Activated T-helper 1 cell treated with anti-CD3 and anti-CD28 coated beads, Interleukin-12 subunit alpha, Interleukin-12 subunit beta, Interleukin-2, Interleukin-4 antibody, amounts not matched to agents 30 ng/mL and 10 ng/mL and 1 ng/mL, durations not matched to agents 14 hours and 24 hours and 36 hours (primary cell): ENCODE results near the gene PATZ1. TPM values are rescaled to one million over a fixed set of nuclear protein-coding genes. Genes with fewer than 3 reads are reported as not detected.

Experiments used
- DNase-seq: peaks from one replicate; pipeline ENCODE4 v3.0.0; 2021; ENCODE audit warnings: low spot score
- H3K27ac Mint-ChIP-seq: one replicate; pipeline ENCODE4 v1.8.0; 2021; ENCODE audit warnings: mild to moderate bottlenecking, mixed read lengths
- H3K27me3 Mint-ChIP-seq: one replicate; pipeline ENCODE4 v1.8.0; 2022; ENCODE audit warnings: mild to moderate bottlenecking, moderate library complexity, mixed read lengths; ENCODE audit not compliant: insufficient read depth
- H3K36me3 Mint-ChIP-seq: one replicate; pipeline ENCODE4 v1.8.0; 2021; ENCODE audit warnings: low read depth, mixed read lengths
- H3K4me1 Mint-ChIP-seq: one replicate; pipeline ENCODE4 v1.8.0; 2021; ENCODE audit warnings: low read depth, mixed read lengths
- H3K4me3 Mint-ChIP-seq: one replicate; pipeline ENCODE4 v1.8.0; 2021; ENCODE audit warnings: mild to moderate bottlenecking, moderate library complexity, mixed read lengths
- H3K9me3 Mint-ChIP-seq: one replicate; pipeline ENCODE4 v1.8.0; 2021; ENCODE audit warnings: mixed read lengths
- intact Hi-C: fragments of 100-400 bp; cut with micrococcal nuclease; formaldehyde crosslinking; loops from one replicate; pipeline ENCODE4 v1.15.1; 2024
- total RNA-seq: library from RNA; stranded (reverse); gene quantifications from 2 replicates; pipeline ENCODE4 v1.2.3, GENCODE V29; 2022

The PATZ1 gene
- total RNA-seq, 1 donor from 2014 or later, result 29.5 TPM

DNA sequence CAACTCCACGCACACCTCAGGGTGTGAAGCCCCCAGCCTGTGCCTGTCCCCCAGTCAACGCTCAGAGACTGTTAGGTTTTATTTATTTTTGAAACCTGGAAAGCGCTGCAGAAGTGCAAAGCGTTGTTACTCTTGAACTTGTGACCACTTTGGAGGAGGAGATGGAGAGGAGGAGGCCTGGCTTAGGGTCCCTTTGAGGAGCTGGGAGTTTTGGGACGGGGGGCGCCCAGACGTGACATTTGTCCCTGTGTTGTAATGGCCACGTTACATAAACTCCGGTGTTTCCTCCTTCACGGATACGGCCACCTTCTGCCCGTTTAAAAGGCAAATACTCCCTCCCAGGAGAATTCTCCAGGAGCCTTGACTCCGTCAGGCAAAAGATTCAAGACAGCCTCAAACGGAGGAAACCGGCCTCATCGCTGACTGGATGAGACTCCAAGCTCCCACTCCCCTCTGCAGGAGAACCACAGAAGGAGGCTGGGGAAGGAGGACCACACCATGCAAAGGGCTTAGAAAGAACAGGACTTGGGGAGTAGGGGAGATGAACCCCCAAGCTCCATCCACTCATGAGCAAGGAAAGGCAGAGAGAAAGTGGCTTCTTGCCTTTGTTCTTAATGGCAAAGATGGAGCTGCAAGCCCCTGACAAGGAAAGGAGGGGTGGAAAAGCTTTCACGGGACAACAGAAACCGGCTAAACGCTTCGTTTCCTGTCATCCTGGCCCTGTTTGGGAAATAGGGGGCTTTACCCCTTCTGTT, 54.5 kb downstream of the PATZ1 start:
- intact Hi-C loops, result loop anchor here (1.0 to 5.0 kb wide), 11 partner anchors 22 to 699 kb away; partner anchors contain the start of genes DRG1, LIMK2, PES1 and RNF185
- H3K4me1 Mint-ChIP-seq, result peaks cover 77% of the 10 kb centered on the region
- H3K27ac Mint-ChIP-seq, result peak overlapping the region; percentile 86
- no peaks in the 10 kb centered on the region for H3K27me3 Mint-ChIP-seq
- DNase-seq, result no peak
- no peaks in the 10 kb centered on the region for H3K9me3 Mint-ChIP-seq
- H3K36me3 Mint-ChIP-seq, result peaks cover 21% of the 10 kb centered on the region
- H3K4me3 Mint-ChIP-seq, result peak overlapping the region; percentile 89

DNA sequence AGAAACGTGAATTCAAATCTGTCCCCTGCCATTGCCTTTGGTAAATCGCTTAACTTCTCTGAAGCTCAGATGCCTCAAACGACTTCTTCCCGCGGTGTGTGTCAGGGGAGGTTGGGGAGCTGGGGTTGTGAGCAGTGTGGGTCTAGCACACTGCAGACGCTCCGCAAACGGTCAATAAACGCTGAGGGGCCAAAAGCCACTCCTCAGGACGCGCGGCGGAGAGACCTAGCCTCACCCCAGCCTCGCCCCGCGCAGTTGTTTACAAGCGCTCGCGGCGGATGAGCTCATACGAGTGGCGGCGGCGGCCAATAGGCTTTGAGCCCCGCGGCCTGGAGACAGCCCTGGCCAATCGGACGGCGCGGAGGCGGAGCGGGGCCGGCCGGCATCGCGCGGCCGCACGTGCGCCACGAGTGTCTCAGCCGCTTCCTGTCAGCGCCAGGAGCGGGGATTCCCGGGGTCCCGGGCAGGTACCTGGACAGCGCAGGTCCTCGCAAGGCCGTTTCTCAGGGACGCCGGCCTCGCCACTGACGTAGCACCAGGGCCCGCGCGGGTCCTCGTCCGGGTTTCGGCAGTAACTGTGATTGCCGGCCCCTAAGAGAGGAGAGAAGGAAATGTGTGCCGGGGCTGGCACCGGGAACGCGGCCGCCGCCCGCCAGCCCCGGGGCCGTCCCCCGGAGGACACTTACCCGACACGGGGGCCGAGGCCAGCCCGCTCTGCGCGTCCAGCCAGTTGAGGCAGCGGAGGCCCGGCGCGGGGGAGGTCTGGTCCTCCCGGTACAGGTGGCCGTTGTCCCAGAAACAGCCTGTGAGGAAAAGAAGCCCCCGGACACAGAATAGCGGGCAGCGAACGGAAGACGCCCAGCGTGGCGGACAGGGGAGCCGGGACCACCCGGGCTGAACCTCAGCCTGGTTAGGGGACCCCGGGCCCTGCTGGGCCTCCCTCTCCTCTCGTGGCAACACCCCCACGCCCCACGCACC, 55.4 kb downstream of the PATZ1 start:
- no peaks in the 10 kb centered on the region for H3K9me3 Mint-ChIP-seq
- no peaks in the 10 kb centered on the region for H3K27me3 Mint-ChIP-seq
- peaks cover 24% of the 10 kb centered on the region for H3K36me3 Mint-ChIP-seq
- DNase-seq, result peak; percentile 93
- intact Hi-C loops, result loop anchor here (1.0 to 5.0 kb wide), 7 partner anchors 39 to 698 kb away; partner anchors contain the start of gene PES1
- H3K4me3 Mint-ChIP-seq, result peak overlapping the region; percentile 96
- H3K4me1 Mint-ChIP-seq, result peaks cover 77% of the 10 kb centered on the region
- H3K27ac Mint-ChIP-seq, result peak overlapping the region; percentile 99

DNA sequence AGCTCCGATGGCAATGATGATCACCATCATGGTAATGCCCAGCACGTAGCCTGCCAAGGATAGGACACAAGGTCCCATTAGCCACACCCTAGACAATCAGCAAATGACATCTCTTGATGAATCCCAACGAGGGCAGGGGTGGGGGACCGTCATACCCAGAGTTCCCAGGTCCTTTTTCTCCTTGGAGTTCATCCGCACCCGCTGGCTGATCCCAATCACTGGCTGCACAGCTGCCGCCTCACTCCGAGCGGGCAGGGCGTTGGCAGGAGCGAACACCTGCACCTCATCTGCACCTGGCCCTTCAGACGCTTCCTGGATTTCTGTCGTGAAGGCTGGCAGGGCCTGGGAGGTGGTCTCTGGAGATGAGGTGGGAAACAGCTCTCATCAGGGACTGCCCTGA, 56.8 kb downstream of the PATZ1 start:
- Mint-ChIP-seq H3K4me1 (peaks cover 80% of the 10 kb centered on the region), H3K27ac (peak overlapping the region; percentile 99)
- intact Hi-C loops, result no loop called here

DNA sequence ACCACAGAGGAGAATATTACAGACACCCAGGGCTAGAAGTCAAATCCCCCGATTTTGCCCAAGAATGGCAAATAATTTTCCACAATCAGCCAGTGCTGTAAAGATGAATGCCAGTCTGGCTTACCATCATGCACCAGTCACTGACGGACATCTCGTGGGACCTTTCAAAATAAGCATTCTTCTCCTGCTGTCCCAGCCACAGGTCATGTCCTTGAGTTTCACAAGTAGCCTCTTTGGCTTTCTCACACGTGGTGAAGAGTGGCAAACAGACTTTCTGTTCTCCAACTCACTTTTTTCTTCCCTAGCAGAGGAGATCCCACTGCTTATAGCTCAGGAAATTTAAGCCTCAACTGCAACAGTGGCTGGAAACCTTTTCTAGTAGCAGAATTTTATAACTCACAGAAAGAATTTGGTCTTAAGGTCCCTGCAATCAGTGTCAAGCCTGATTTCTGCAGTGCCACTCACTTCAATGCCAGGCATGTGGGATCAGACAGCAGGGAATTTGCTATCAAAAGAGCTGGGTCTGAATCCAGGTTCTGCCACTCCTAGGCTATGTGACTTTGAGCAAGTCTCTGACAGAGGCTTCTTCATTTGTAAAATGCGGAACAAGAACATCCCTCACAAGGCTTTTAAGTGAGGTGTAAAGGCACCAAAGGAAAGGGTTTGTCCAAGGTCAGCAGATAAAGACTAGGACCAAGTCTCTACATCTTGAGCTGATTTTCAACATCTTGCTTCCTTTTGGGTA, 57.5 kb downstream of the PATZ1 start:
- intact Hi-C loops, result no loop called here
- Mint-ChIP-seq H3K36me3 (peaks cover 28% of the 10 kb centered on the region), H3K9me3 (no peaks in the 10 kb centered on the region), H3K27me3 (no peaks in the 10 kb centered on the region), H3K4me1 (peaks cover 75% of the 10 kb centered on the region), H3K27ac (peak overlapping the region; percentile 83), H3K4me3 (peak overlapping the region; percentile 96)
- no peak for DNase-seq

More for the DNA sequence above, 56.8 kb downstream of the PATZ1 start:
- Mint-ChIP-seq H3K36me3 (peaks cover 28% of the 10 kb centered on the region), H3K4me3 (peak overlapping the region; percentile 96), H3K27me3 (no peaks in the 10 kb centered on the region), H3K9me3 (no peaks in the 10 kb centered on the region)
- no peak for DNase-seq

DNA sequence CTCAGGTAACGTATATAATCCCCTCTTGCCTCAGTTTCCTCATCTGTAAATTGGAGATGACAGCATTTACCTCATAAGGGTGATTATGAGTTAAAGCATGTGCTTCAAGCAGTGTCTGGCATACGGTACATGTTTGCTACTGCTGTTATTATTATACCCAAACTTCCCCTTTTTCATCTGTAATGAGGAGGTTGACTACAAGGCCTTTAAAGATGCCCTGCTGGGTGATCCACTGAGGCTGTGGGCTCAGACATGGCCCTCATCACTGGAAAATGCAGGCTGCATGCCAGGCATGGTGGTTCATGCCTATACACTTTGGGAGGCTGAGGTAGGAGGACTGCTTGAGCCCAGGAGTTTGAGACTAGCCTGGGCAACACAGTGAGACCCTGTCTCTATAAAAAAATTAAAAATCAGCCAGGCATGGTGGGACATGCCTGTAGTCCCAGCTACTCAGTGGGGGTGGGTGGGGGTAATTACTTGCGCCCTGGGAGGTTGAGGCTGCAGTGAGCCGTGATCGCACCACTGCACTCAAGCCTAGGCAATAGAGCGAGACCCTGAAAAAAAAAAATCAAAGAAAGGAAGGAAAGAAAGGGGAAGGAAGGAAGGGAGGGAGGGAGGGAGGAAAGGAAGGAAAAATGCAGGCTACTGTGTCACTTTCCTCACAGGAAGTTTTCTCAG, 58.2 kb downstream of the PATZ1 start:
- no peaks in the 10 kb centered on the region for H3K27me3 Mint-ChIP-seq
- peaks cover 35% of the 10 kb centered on the region for H3K36me3 Mint-ChIP-seq
- no peaks in the 10 kb centered on the region for H3K9me3 Mint-ChIP-seq
- peak overlapping the region; percentile 78 for H3K4me3 Mint-ChIP-seq
- no peak for DNase-seq
- peak overlapping the region; percentile 85 for H3K27ac Mint-ChIP-seq
- H3K4me1 Mint-ChIP-seq, result peaks cover 75% of the 10 kb centered on the region
- intact Hi-C loops, result no loop called here

DNA sequence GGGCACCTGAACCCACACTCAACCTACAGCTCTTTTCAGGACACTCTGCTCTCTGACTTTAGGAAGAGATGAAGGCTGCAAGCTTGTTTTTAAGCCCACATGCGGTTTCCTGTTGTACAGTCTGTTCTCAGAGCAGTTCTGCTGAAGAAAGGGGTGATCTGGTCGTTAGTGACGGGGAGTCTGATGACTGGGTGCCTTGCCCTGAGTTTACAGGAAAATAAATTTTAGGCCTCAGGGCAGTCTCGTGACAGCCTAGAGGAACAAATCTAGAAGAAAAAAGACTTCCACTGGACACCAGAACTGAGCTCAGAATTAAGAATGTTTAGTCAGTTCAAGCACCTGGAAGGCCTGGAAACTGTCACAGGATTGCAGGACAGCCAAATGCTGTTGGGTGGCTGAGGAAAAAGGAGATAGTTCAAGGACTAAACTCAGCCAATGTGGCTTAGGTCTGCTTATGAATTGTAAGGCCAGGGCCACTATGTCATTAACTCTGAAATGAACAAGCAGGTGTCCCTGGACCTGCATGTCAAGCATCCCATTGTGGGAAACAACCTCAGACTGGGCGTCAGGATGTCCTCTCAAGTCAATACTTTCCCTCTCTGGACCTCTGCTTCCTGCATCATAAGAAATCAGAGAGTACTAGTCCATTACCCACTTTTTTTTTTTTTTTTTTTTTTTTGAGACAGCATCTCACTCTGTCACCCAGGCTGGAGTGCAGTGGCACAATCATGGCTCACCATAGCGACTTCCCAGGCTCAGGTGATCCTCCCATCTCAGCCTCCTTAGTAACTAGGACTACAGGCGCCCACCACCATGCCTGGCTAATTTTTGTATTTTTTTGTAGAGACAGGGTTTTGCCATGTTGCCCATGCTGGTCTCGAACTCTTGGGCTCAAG, 59.5 kb downstream of the PATZ1 start:
- peak; percentile 66 for DNase-seq
- Mint-ChIP-seq H3K36me3 (peaks cover 40% of the 10 kb centered on the region), H3K9me3 (no peaks in the 10 kb centered on the region), H3K27ac (peak overlapping the region; percentile 85), H3K27me3 (no peaks in the 10 kb centered on the region), H3K4me1 (peaks cover 70% of the 10 kb centered on the region), H3K4me3 (peak overlapping the region; percentile 43)
- intact Hi-C loops, result loop anchor here (1.0 kb wide), 2 partner anchors 38 to 74 kb away; partner anchors contain the start of gene LIMK2

DNA sequence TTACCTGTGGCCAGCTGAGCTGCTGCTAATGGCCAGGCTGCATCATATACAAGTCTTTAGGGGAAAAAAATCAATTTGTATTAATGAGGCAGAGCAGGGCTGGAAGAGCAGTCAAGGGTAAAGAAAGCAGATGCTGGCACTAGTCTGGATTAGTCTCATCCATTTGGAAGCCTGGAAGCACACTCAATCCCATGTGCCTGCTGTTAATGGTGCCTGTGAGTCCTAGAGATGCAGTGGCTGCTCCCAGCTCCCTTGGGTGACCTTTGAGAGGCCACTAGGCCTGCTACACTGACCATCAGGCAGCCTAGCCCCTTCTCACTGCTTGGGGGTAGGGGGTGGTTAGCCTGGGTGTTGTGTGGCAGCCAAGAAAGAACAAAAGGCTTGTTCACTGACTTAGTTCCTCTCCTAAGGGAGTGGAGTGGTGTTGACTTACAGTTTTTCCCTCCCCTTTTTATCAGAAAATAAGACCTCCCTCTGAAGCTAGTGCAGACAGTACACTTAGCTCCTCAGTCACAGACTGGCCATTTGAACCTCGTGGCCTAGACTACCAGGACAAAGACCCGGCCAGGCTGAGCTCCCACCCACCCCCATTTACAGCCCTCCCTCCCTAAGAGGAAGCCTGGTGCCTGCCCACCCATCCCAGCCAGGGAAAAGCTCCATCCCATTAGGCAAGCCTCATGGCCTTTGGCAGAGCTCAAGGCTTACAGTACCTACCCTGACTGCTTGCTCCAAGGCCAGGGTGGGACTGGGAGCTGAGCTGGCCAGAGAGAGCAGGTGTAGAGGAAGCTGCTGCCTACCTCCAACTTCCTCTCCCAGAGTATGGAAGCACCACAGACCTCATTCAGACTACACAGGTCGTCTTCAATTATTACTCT, 61.6 kb downstream of the PATZ1 start:
- intact Hi-C loops, result no loop called here
- peaks cover 79% of the 10 kb centered on the region for H3K4me1 Mint-ChIP-seq
- no peak for DNase-seq
- H3K27me3 Mint-ChIP-seq, result no peaks in the 10 kb centered on the region
- H3K9me3 Mint-ChIP-seq, result no peaks in the 10 kb centered on the region
- peak overlapping the region; percentile 85 for H3K27ac Mint-ChIP-seq
- no peak overlapping the region for H3K4me3 Mint-ChIP-seq
- H3K36me3 Mint-ChIP-seq, result peaks cover 43% of the 10 kb centered on the region

DNA sequence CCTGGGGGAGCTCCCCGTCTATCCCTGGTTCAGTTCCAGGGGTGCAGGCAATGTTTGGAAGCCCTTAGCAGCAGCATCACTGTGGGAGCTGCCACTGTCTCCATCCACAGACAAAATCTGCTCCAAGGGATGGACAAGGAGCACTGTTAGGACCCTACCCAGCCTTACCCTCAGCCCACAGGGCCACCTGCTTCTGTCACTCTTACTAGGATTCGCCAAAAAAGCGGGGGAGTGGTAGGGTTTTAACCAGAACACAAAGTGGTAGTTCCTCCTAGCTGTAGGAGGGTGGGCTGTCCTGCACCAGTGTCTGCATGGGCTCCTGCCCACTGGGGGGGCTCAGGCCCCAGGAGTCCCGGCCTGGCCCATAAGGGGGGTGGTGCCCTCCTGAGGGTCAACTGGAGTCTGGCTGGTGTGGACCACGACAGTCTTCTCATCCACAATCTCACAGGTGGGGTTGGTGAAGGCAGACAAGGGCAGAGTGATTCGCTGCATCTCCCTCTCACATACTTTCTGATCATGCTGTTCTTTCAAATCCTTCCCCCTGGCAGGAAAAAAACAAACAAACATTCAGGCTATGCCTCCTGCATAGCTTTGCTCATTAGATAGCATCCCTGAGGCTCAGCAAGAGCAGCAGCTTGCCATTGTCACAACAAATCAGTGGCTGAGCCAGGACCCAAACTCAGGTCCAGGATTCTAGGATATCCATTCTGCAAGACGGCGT, 63.2 kb downstream of the PATZ1 start:
- DNase-seq, result no peak
- intact Hi-C loops, result no loop called here
- Mint-ChIP-seq H3K36me3 (peaks cover 44% of the 10 kb centered on the region), H3K4me1 (peaks cover 80% of the 10 kb centered on the region), H3K27ac (peak overlapping the region; percentile 58), H3K9me3 (no peaks in the 10 kb centered on the region), H3K4me3 (no peak overlapping the region), H3K27me3 (no peaks in the 10 kb centered on the region)

DNA sequence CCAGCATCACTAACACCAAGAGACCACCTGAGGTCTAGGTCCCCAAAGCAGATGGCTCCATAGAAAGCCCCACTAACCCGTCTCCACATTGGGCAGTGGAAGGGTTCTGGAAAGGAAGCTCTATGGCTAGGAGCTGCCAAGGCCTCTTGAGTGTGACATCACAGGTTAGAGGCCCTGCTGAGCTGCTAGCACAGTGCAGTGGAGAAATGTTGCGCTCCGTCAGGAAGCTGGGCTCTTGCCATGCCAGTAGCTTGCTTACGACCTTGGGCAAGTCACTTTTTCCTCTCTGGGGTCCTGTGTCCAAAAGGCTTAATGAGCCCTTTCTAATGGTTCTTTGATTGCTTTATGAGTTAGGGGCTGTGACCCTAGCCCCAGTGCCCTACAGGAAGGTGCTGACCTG, 64.4 kb downstream of the PATZ1 start:
- Mint-ChIP-seq H3K9me3 (no peaks in the 10 kb centered on the region), H3K36me3 (peaks cover 42% of the 10 kb centered on the region), H3K27me3 (no peaks in the 10 kb centered on the region), H3K4me1 (peaks cover 74% of the 10 kb centered on the region), H3K4me3 (no peak overlapping the region), H3K27ac (peak overlapping the region; percentile 58)
- DNase-seq, result no peak
- intact Hi-C loops, result no loop called here

DNA sequence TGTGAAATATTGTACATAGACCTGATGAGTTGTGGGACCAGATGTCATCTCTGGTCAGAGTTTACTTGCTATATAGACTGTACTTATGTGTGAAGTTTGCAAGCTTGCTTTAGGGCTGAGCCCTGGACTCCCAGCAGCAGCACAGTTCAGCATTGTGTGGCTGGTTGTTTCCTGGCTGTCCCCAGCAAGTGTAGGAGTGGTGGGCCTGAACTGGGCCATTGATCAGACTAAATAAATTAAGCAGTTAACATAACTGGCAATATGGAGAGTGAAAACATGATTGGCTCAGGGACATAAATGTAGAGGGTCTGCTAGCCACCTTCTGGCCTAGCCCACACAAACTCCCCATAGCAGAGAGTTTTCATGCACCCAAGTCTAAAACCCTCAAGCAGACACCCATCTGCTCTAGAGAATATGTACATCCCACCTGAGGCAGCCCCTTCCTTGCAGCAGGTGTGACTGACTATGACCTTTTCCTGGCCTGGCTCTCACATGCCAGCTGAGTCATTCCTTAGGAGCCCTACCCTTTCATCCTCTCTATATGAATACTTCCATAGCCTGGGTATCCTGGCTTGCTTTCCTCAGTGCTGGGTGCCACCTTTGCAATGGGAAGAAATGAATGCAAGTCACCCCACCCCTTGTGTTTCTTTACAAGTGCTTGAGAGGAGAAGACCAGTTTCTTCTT, 66.2 kb downstream of the PATZ1 start:
- intact Hi-C loops, result no loop called here
- peak overlapping the region; percentile 87 for H3K27ac Mint-ChIP-seq
- H3K4me1 Mint-ChIP-seq, result peaks cover 56% of the 10 kb centered on the region
- H3K36me3 Mint-ChIP-seq, result peaks cover 38% of the 10 kb centered on the region
- H3K9me3 Mint-ChIP-seq, result no peaks in the 10 kb centered on the region
- H3K4me3 Mint-ChIP-seq, result peak overlapping the region; percentile 13
- H3K27me3 Mint-ChIP-seq, result no peaks in the 10 kb centered on the region
- no peak for DNase-seq
